GM18511 (cell line): ENCODE results near the gene CCSER1.
"Not testable (repeated sequence)": the region's sequence is repeated elsewhere in the genome, so short reads cannot be mapped to it uniquely, and the experiment has no call there.

Source experiments
- ATAC-seq: cut with Tn5 transposase; IDR thresholded peaks from one replicate; pipeline ENCODE4 v1.9.1; 2021; ENCODE audit warnings: mild to moderate bottlenecking, moderate library complexity; ENCODE audit not compliant: unreplicated experiment

Gene CCSER1

GRCh38 chr4:90641861-90642599, 514.8 kb downstream of the CCSER1 start:
- no peak for ATAC-seq

GRCh38 chr4:90643156-90643555, 516.0 kb downstream of the CCSER1 start:
- ATAC-seq, result no peak

- ATAC-seq, result no peak
Measured at GRCh38 chr4:90648311-90648710, 521.1 kb downstream of the CCSER1 start.

- no peak for ATAC-seq
Measured at GRCh38 chr4:90648791-90649190, 521.6 kb downstream of the CCSER1 start.

- no peak for ATAC-seq
Measured at GRCh38 chr4:90660672-90661071, 533.5 kb downstream of the CCSER1 start.

- ATAC-seq, result no peak
Measured at GRCh38 chr4:90670183-90670582, 543.0 kb downstream of the CCSER1 start.

GRCh38 chr4:90689739-90690138, 562.5 kb downstream of the CCSER1 start:
- ATAC-seq, result no peak

- ATAC-seq, result no peak
Measured at GRCh38 chr4:90695411-90695810, 568.2 kb downstream of the CCSER1 start.

GRCh38 chr4:90705501-90705900, 578.3 kb downstream of the CCSER1 start:
- not testable (repeated sequence) for ATAC-seq

- no peak for ATAC-seq
Measured at GRCh38 chr4:90715242-90715641, 588.0 kb downstream of the CCSER1 start.

GRCh38 chr4:90718931-90719330, 591.7 kb downstream of the CCSER1 start:
- ATAC-seq, result no peak

GRCh38 chr4:90727938-90728337, 600.7 kb downstream of the CCSER1 start:
- no peak for ATAC-seq

GRCh38 chr4:90730752-90731151, 603.6 kb downstream of the CCSER1 start:
- ATAC-seq, result no peak

- no peak for ATAC-seq
Measured at GRCh38 chr4:90733211-90733610, 606.0 kb downstream of the CCSER1 start.

- no peak for ATAC-seq
Measured at GRCh38 chr4:90745176-90745575, 618.0 kb downstream of the CCSER1 start.

- no peak for ATAC-seq
Measured at GRCh38 chr4:90753068-90753467, 625.9 kb downstream of the CCSER1 start.

- ATAC-seq, result no peak
Measured at GRCh38 chr4:90757534-90758060, 630.4 kb downstream of the CCSER1 start.

GRCh38 chr4:90760059-90760458, 632.9 kb downstream of the CCSER1 start:
- no peak for ATAC-seq

- ATAC-seq, result no peak
Measured at GRCh38 chr4:90766837-90767236, 639.6 kb downstream of the CCSER1 start.

GRCh38 chr4:90769251-90769650, 642.1 kb downstream of the CCSER1 start:
- ATAC-seq, result no peak

- ATAC-seq, result no peak
Measured at GRCh38 chr4:90780193-90780592, 653.0 kb downstream of the CCSER1 start.

GRCh38 chr4:90786602-90787001, 659.4 kb downstream of the CCSER1 start:
- ATAC-seq, result no peak

- no peak for ATAC-seq
Measured at GRCh38 chr4:90792696-90793095, 665.5 kb downstream of the CCSER1 start.
